Mesenchymal stem cell (in vitro differentiated cells and primary cell): ENCODE measurements around the gene TENM3.

Experiments
- DNase-seq: peaks from one replicate; pipeline ENCODE4 v3.0.0-alpha.2; 2013
- H2AFZ ChIP-seq: one replicate; pipeline ENCODE4 v1.6.1; 2013; ENCODE audit warnings: low read depth, mild to moderate bottlenecking, control low read depth, inconsistent platforms, low read length, moderate library complexity
- H2AK5ac ChIP-seq: 2 replicates; pipeline ENCODE4 v1.6.1; 2013; ENCODE audit warnings: low read length, moderate library complexity, mild to moderate bottlenecking, inconsistent platforms; ENCODE audit not compliant: severe bottlenecking
- H2BK120ac ChIP-seq: one replicate; pipeline ENCODE4 v1.6.1; 2013; ENCODE audit warnings: low read depth, mild to moderate bottlenecking, inconsistent platforms, low read length, moderate library complexity
- H2BK12ac ChIP-seq, 2 experiments: one replicate each; pipeline ENCODE4 v1.6.1; 2013; ENCODE audit warnings: inconsistent platforms in 2 of 2, low read length in 2 of 2, mild to moderate bottlenecking in 2 of 2, moderate library complexity in 2 of 2, control low read depth in 1 of 2
- H2BK15ac ChIP-seq: one replicate; pipeline ENCODE4 v1.6.1; 2013; ENCODE audit warnings: mild to moderate bottlenecking, low read depth, inconsistent platforms; ENCODE audit not compliant: poor library complexity, severe bottlenecking
- H2BK5ac ChIP-seq: 2 replicates; pipeline ENCODE4 v1.6.1; 2013; ENCODE audit warnings: low read depth, mild to moderate bottlenecking, low read length, control low read depth, inconsistent platforms; ENCODE audit not compliant: poor library complexity, severe bottlenecking
- H3K14ac ChIP-seq, 2 experiments: one replicate each; pipeline ENCODE4 v1.6.1; 2013; ENCODE audit warnings: inconsistent platforms in 2 of 2, low read length in 2 of 2, control low read depth in 1 of 2, mild to moderate bottlenecking in 1 of 2, moderate library complexity in 1 of 2
- H3K18ac ChIP-seq, 2 experiments: one replicate each; pipeline ENCODE4 v1.6.1; 2013; ENCODE audit warnings: inconsistent platforms in 2 of 2, low read length in 2 of 2, control low read depth in 1 of 2, low read depth in 1 of 2, mild to moderate bottlenecking in 1 of 2
- H3K23ac ChIP-seq, 2 experiments: one replicate each; pipeline ENCODE4 v1.6.1; 2013; ENCODE audit warnings: inconsistent platforms in 2 of 2, low read length in 2 of 2, mild to moderate bottlenecking in 2 of 2, moderate library complexity in 2 of 2, control low read depth in 1 of 2
- H3K27ac ChIP-seq: 2 replicates; pipeline ENCODE4 v1.5.1; 2013; ENCODE audit warnings: mild to moderate bottlenecking, moderate library complexity, low read length, control low read depth, inconsistent platforms; ENCODE audit not compliant: poor library complexity, severe bottlenecking
- H3K27me3 ChIP-seq, 2 experiments: 2 replicates each; pipeline versions ENCODE4 v1.6.1 to v1.7.0; 2013; ENCODE audit warnings: low read length in 2 of 2, mild to moderate bottlenecking in 2 of 2, moderate library complexity in 2 of 2, control low read depth in 1 of 2, inconsistent platforms in 1 of 2; ENCODE audit not compliant: control insufficient read depth in 1 of 2, insufficient read depth in 1 of 2
- H3K36me3 ChIP-seq, 2 experiments: 2 replicates each; pipeline versions ENCODE4 v1.6.1 to v1.7.0; 2013; ENCODE audit warnings: low read length in 2 of 2, control low read depth in 1 of 2, inconsistent platforms in 1 of 2, low read depth in 1 of 2, mild to moderate bottlenecking in 1 of 2; ENCODE audit not compliant: insufficient read depth in 2 of 2, control insufficient read depth in 1 of 2
- H3K4ac ChIP-seq, 2 experiments: one replicate each; pipeline ENCODE4 v1.6.1; 2013; ENCODE audit warnings: inconsistent platforms in 2 of 2, low read length in 2 of 2, mild to moderate bottlenecking in 2 of 2, moderate library complexity in 2 of 2, control low read depth in 1 of 2, low read depth in 1 of 2
- H3K4me1 ChIP-seq: 2 replicates; pipeline ENCODE4 v1.6.1; 2013; ENCODE audit warnings: low read depth, low read length, control low read depth; ENCODE audit not compliant: control insufficient read depth, insufficient read depth
- H3K4me2 ChIP-seq: 2 replicates; pipeline ENCODE4 v1.6.1; 2013; ENCODE audit warnings: low read length, mild to moderate bottlenecking, inconsistent platforms; ENCODE audit not compliant: poor library complexity, severe bottlenecking
- H3K4me3 ChIP-seq, 2 experiments: 2 replicates each; pipeline versions ENCODE4 v1.5.1 to v1.7.0; 2013; ENCODE audit warnings: low read length in 2 of 2, mild to moderate bottlenecking in 2 of 2, control low read depth in 1 of 2, low read depth in 1 of 2; ENCODE audit not compliant: insufficient read depth in 1 of 2
- H3K79me1 ChIP-seq: replicated peaks from 2 replicates; pipeline ENCODE4 v1.6.1; 2013; ENCODE audit warnings: mild to moderate bottlenecking, control low read depth, low read length, inconsistent platforms; ENCODE audit not compliant: poor library complexity, severe bottlenecking
- H3K9ac ChIP-seq: 2 replicates; pipeline ENCODE4 v1.7.0; 2013; ENCODE audit warnings: mild to moderate bottlenecking, low read length, moderate library complexity
- H3K9me3 ChIP-seq: 2 replicates; pipeline ENCODE4 v1.7.0; 2013; ENCODE audit warnings: mild to moderate bottlenecking, low read length; ENCODE audit not compliant: control insufficient read depth
- H4K8ac ChIP-seq: one replicate; pipeline ENCODE4 v1.6.1; 2013; ENCODE audit warnings: inconsistent platforms, mild to moderate bottlenecking, low read length, moderate library complexity
- H4K91ac ChIP-seq: one replicate; pipeline ENCODE4 v1.6.1; 2013; ENCODE audit warnings: mild to moderate bottlenecking, low read length, inconsistent platforms
- WGBS: methylation state at CpG from one replicate; pipeline ENCODE4 v1.1.7; 2013; ENCODE audit warnings: mixed read lengths; 5-methylcytosine and 5-hydroxymethylcytosine counted together

The TENM3 gene

DNA sequence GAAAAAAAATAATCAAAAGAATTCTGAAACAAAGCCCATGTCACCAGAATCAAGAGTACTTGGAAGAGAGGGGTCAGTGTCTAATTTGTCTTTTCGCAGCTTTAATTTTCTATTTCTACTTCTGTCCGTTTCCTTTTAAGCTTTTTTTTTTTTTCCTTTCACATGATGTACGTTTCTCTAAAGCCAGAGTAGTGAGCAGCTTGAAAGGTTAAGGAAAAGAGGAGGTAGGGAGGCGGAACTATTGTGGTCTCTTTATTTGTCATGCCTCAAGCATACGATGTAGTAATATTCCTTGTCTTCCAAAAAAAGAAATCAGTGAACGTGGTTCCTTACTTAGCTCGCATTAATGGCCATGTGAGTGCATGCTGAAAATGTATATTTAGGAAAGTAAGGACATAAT, 311.5 kb downstream of the TENM3 start:
- H2BK12ac ChIP-seq, result no peak overlapping the region

DNA sequence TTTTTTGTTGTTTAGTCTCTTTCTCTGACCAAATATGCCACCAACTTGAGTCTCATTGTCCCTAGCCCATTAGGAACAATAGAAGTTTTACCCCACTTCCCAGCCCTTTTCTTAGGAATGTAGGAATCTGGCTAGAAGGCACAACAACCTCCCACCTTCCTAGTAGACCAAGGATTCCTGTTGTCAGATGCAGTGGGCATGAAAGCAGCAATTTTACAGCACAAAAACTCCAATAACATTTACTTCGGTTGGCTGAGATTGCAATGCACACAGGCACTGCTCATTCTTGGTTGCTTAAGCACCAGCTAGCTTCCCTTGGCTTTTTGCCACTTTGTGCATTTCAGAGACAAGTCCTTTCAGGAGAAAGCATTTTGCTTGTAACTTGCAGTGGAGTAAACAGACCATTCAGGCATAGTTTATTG, 312.8 kb downstream of the TENM3 start:
- H4K91ac ChIP-seq, result no peak overlapping the region
- H3K4me1 ChIP-seq, result peaks cover 2% of the 10 kb centered on the region
- no peak overlapping the region for H3K18ac ChIP-seq
- H2AK5ac ChIP-seq, result no peak overlapping the region
- no peak overlapping the region for H3K4me3 ChIP-seq
- H3K79me1 ChIP-seq, result peaks cover 12% of the 10 kb centered on the region
- H3K4ac ChIP-seq, result no peak overlapping the region
- H3K9me3 ChIP-seq, result no peaks in the 10 kb centered on the region
- no peak overlapping the region for H3K14ac ChIP-seq
- DNase-seq, result peak; percentile 71
- H2BK15ac ChIP-seq, result no peak overlapping the region
- H2BK120ac ChIP-seq, result no peak overlapping the region
- H3K4me2 ChIP-seq, result no peak overlapping the region
- no peak overlapping the region for H4K8ac ChIP-seq
- no peak overlapping the region for H2BK12ac ChIP-seq
- H2BK5ac ChIP-seq, result no peak overlapping the region
- H3K23ac ChIP-seq, result no peak overlapping the region
- no peaks in the 10 kb centered on the region for H3K27me3 ChIP-seq
- no peak overlapping the region for H3K9ac ChIP-seq
- no peak overlapping the region for H2AFZ ChIP-seq
- WGBS, result 46% methylated on average over 1 of the region's 1 CpG
- H3K36me3 ChIP-seq, result no peaks in the 10 kb centered on the region
- peak overlapping the region; percentile 14 for H3K27ac ChIP-seq

More for the DNA sequence above, 311.5 kb downstream of the TENM3 start:
- H3K4ac ChIP-seq, result no peak overlapping the region
- no peaks in the 10 kb centered on the region for H3K36me3 ChIP-seq
- H3K9ac ChIP-seq, result peak overlapping the region; percentile 81
- H3K27ac ChIP-seq, result no peak overlapping the region
- no peak overlapping the region for H2AFZ ChIP-seq
- no peak overlapping the region for H2BK5ac ChIP-seq
- no peaks in the 10 kb centered on the region for H3K27me3 ChIP-seq
- H3K79me1 ChIP-seq, result peaks cover 12% of the 10 kb centered on the region
- no peak overlapping the region for H3K4me2 ChIP-seq
- H2AK5ac ChIP-seq, result no peak overlapping the region
- no peak overlapping the region for H3K14ac ChIP-seq
- no peak overlapping the region for H3K23ac ChIP-seq
- no peak overlapping the region for H2BK15ac ChIP-seq
- WGBS, result 92% methylated on average over 3 of the region's 7 CpGs
- no peaks in the 10 kb centered on the region for H3K9me3 ChIP-seq
- no peak for DNase-seq
- H2BK120ac ChIP-seq, result no peak overlapping the region
- H3K4me1 ChIP-seq, result peaks cover 2% of the 10 kb centered on the region
- peak overlapping the region in 1 of 2 experiments; percentile 64 for H3K4me3 ChIP-seq
- no peak overlapping the region for H4K91ac ChIP-seq
- H3K18ac ChIP-seq, result no peak overlapping the region
- H4K8ac ChIP-seq, result no peak overlapping the region

DNA sequence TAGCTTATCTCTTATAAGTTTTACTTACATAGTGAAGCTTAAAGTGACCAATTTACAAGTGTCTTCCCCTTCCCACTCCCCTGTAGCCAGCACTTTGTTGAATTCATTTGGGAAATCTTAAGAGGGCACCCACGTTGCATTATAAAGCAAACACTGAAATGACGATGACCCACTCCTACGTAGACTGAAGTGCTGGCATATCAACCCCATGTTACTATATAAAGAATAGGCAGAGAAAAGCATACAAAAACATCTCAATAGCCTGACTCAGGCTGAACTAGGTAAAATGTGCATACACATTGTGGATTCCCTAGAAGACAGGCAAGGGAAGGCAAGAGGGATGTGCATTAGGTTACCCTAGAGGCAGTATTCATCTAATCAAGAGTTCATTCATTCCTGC, 313.4 kb downstream of the TENM3 start:
- H4K8ac ChIP-seq, result no peak overlapping the region
- no peak overlapping the region for H3K4ac ChIP-seq
- no peak overlapping the region for H2BK15ac ChIP-seq
- H3K23ac ChIP-seq, result no peak overlapping the region
- peaks cover 2% of the 10 kb centered on the region for H3K4me1 ChIP-seq
- no peak overlapping the region for H4K91ac ChIP-seq
- H3K79me1 ChIP-seq, result peaks cover 12% of the 10 kb centered on the region
- no peak overlapping the region for H3K14ac ChIP-seq
- no peak overlapping the region for H2AFZ ChIP-seq
- WGBS, result no CpG with 5 or more reads among the region's 3 CpGs
- no peak overlapping the region for H3K18ac ChIP-seq
- H3K36me3 ChIP-seq, result no peaks in the 10 kb centered on the region
- H3K9me3 ChIP-seq, result no peaks in the 10 kb centered on the region
- DNase-seq, result peak; percentile 26
- no peak overlapping the region for H3K4me2 ChIP-seq
- no peak overlapping the region for H2BK12ac ChIP-seq
- H2AK5ac ChIP-seq, result no peak overlapping the region
- H2BK120ac ChIP-seq, result no peak overlapping the region
- no peak overlapping the region for H3K4me3 ChIP-seq
- H3K27me3 ChIP-seq, result no peaks in the 10 kb centered on the region
- H3K27ac ChIP-seq, result no peak overlapping the region
- no peak overlapping the region for H2BK5ac ChIP-seq
- H3K9ac ChIP-seq, result no peak overlapping the region

GRCh38 chr4:182560358-182560757, 317.2 kb downstream of the TENM3 start:
- no peak overlapping the region for H3K14ac ChIP-seq
- no peak overlapping the region for H2AFZ ChIP-seq
- H3K9me3 ChIP-seq, result no peaks in the 10 kb centered on the region
- H3K36me3 ChIP-seq, result no peaks in the 10 kb centered on the region
- H3K4me3 ChIP-seq, result no peak overlapping the region
- no peak overlapping the region for H2BK12ac ChIP-seq
- no peak overlapping the region for H2AK5ac ChIP-seq
- peaks cover 2% of the 10 kb centered on the region for H3K4me1 ChIP-seq
- no peak overlapping the region for H3K9ac ChIP-seq
- peak overlapping the region; percentile 63 for H3K27ac ChIP-seq
- H2BK15ac ChIP-seq, result no peak overlapping the region
- H3K79me1 ChIP-seq, result peaks cover 8% of the 10 kb centered on the region
- H4K8ac ChIP-seq, result no peak overlapping the region
- H3K4me2 ChIP-seq, result peak overlapping the region; percentile 33
- no peak overlapping the region for H2BK120ac ChIP-seq
- H3K23ac ChIP-seq, result no peak overlapping the region
- 23% methylated on average over 4 of the region's 4 CpGs for WGBS
- H4K91ac ChIP-seq, result no peak overlapping the region
- no peak overlapping the region for H2BK5ac ChIP-seq
- H3K4ac ChIP-seq, result no peak overlapping the region
- H3K18ac ChIP-seq, result no peak overlapping the region
- H3K27me3 ChIP-seq, result no peaks in the 10 kb centered on the region
- DNase-seq, result peak; percentile 30
